Ovary (tissue), 3 donors: ENCODE data around the gene SAMD9L.

Experiments used
- EP300 ChIP-seq: sonication (generic); formaldehyde crosslinking; IDR thresholded peaks from one replicate; pipeline ENCODE4 v1.6.1; 2017; ENCODE audit warnings: antibody characterized with exemption
- POLR2A ChIP-seq: fragments of 450-650 bp; IDR thresholded peaks from one replicate; pipeline ENCODE4 v1.6.1; 2017; ENCODE audit warnings: antibody characterized with exemption, mild to moderate bottlenecking, moderate library complexity
- TF ChIP-seq, protein P1 (sequence below), 3 donors: fragments of 450-650 bp in 2 of 3; fragments of 200-600 bp in 1 of 3; IDR thresholded peaks; one replicate each; pipeline versions ENCODE4 v1.5.1 to v1.8.0; 2016 to 2022; ENCODE audit warnings: antibody characterized with exemption in 3 of 3, mild to moderate bottlenecking in 1 of 3
- donor health status: DM: no; HTN: no; CAD: no.

GRCh38 chr7:93156884-93157283, 8.7 kb upstream of the SAMD9L start:
- TF ChIP-seq, protein P1, sequence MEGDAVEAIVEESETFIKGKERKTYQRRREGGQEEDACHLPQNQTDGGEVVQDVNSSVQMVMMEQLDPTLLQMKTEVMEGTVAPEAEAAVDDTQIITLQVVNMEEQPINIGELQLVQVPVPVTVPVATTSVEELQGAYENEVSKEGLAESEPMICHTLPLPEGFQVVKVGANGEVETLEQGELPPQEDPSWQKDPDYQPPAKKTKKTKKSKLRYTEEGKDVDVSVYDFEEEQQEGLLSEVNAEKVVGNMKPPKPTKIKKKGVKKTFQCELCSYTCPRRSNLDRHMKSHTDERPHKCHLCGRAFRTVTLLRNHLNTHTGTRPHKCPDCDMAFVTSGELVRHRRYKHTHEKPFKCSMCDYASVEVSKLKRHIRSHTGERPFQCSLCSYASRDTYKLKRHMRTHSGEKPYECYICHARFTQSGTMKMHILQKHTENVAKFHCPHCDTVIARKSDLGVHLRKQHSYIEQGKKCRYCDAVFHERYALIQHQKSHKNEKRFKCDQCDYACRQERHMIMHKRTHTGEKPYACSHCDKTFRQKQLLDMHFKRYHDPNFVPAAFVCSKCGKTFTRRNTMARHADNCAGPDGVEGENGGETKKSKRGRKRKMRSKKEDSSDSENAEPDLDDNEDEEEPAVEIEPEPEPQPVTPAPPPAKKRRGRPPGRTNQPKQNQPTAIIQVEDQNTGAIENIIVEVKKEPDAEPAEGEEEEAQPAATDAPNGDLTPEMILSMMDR (IDR thresholded peaks at IDR 0.05): no peak
- TF ChIP-seq POLR2A (no peak), EP300 (no peak)
